Fibroblast of peridontal ligament (primary cell): ENCODE data around the gene MMP15.
"Not testable (repeated sequence)": the region's sequence is repeated elsewhere in the genome, so short reads cannot be mapped to it uniquely, and the experiment has no call there.

Source experiments
- DNase-seq: peaks from one replicate; pipeline ENCODE4 v3.0.0-alpha.2; 2010; ENCODE audit errors: extremely low read depth

Gene MMP15

DNA sequence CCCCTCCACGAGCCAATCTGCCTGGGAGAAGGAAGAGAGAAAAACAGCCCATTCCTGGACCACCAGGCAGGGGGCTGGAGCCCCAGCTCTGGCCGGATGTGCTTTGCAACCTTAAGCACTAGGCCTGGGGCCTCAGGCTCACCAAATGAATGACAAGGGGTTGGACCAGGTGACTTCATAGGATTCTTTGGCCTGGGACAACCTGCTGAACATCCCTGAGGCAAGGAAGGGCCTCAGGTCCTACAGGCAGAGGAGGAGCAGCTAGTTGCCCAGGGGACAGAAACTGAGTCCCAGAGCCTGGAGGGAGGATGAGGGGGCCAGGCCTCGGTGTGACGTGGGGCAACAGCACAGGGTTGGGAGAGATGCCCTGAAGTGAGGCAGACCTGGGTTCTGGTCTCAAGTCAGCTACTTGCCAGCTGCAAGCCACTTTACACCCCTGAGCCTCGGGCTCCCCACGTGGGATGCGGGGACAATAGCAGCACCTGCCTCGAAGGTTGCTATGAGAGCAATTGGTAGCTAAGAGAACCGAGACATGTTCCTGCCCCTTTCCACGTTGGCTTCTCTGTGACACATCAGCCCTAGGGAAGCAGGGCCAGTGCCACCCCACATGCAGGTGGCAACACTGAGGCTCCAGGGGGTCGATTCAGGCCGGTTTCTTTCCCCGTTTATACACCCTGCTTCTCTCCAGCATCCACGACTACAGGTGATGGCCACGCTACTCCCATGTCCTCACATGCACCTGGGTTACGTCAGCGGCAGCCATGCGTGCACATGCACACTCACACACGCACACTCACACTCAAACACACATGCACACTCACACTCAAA lies 61.0 kb downstream of the MMP15 start:
- no peak for DNase-seq

- DNase-seq: no peak
Observed at GRCh38 chr16:58087209-58087913, 61.8 kb downstream of the MMP15 start.

- DNase-seq: no peak
Observed at GRCh38 chr16:58088091-58088490, 62.5 kb downstream of the MMP15 start.

GRCh38 chr16:58090396-58090795 lies 64.8 kb downstream of the MMP15 start:
- not testable (repeated sequence) for DNase-seq

DNA sequence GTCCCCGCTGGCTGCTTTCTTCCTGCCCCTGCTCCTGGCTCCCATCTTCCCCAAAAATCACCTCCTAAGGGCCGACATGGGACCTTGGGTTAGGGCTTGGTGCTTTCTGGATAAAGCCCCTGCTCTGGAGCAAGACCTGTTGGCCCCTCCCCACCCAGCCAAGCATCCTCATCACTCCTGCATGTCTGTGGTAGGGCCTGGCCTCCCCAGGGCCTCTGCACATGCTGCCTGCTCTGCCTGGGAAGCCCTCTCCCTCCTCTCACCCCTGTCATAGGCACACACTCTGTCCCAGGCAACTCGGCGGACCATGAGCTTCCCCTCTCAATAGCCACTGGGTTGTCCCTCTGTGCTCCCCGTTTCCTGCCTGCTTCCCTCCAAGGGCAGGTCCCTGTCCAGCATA lies 68.5 kb downstream of the MMP15 start:
- no peak for DNase-seq

- no peak for DNase-seq
Observed at GRCh38 chr16:58094791-58095574, 69.4 kb downstream of the MMP15 start.

GRCh38 chr16:58095575-58095960 lies 70.0 kb downstream of the MMP15 start:
- not testable (repeated sequence) for DNase-seq

DNA sequence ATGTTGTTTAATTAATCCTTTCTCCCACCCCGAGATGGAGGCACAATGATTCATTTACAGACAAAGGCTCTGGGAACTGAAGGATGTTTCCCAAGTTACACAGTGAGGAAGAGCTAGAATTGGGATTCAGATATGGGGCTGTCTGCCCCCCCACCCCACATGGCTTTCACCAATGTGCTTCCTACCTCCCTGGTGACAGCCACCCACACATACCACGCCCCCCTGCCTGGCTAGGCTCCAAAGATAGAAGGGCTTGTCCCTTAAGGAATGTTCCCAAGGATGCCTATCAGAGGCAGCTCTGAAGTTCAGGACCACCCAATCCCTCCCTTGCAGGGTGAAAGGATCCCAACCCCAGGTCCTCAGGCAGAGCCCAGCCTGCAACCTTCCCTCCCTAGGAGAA lies 70.7 kb downstream of the MMP15 start:
- DNase-seq: no peak
